Stimulated activated effector memory CD8-positive, alpha-beta T cell treated with anti-CD3 and anti-CD28 coated beads, Interleukin-12 subunit alpha, Interleukin-12 subunit beta, amount 100 ng/mL, for 72 hours (primary cell): ENCODE data around the gene CSMD2.
"Not testable (repeated sequence)": the region's sequence is repeated elsewhere in the genome, so short reads cannot be mapped to it uniquely, and the experiment has no call there.

Experiments used
- ATAC-seq: fragments of 150-1000 bp; cut with Tn5 transposase; 2 replicates; pipeline ENCODE4 v1.10.0; 2021
- DNase-seq, 2 donors: peaks; one replicate each; pipeline ENCODE4 v3.0.0; 2021 to 2022; ENCODE audit warnings: low spot score in 2 of 2
- H3K27ac Mint-ChIP-seq: one replicate; pipeline ENCODE4 v1.8.0; 2022; ENCODE audit warnings: mild to moderate bottlenecking, mixed read lengths
- H3K36me3 Mint-ChIP-seq: one replicate; pipeline ENCODE4 v1.8.0; 2022; ENCODE audit warnings: mild to moderate bottlenecking, mixed read lengths
- H3K4me1 Mint-ChIP-seq: one replicate; pipeline ENCODE4 v1.8.0; 2022; ENCODE audit warnings: mixed read lengths
- H3K4me3 Mint-ChIP-seq: one replicate; pipeline ENCODE4 v1.8.0; 2022; ENCODE audit warnings: mild to moderate bottlenecking, mixed read lengths
- H3K9me3 Mint-ChIP-seq: one replicate; pipeline ENCODE4 v1.8.0; 2022; ENCODE audit warnings: mixed read lengths

The CSMD2 gene

GRCh38 chr1:34130306-34130705 lies 34.7 kb downstream of the CSMD2 start:
- H3K36me3 Mint-ChIP-seq, result no peaks in the 10 kb centered on the region
- DNase-seq, result no peak
- H3K4me1 Mint-ChIP-seq, result no peaks in the 10 kb centered on the region

GRCh38 chr1:34129630-34130029 lies 35.4 kb downstream of the CSMD2 start:
- DNase-seq, result no peak
- Mint-ChIP-seq H3K4me3 (no peak overlapping the region), H3K27ac (no peak overlapping the region), H3K9me3 (no peaks in the 10 kb centered on the region), H3K36me3 (no peaks in the 10 kb centered on the region), H3K4me1 (no peaks in the 10 kb centered on the region)
- ATAC-seq, result no peak

More at GRCh38 chr1:34130306-34130705, 34.7 kb downstream of the CSMD2 start:
- no peak for ATAC-seq
- H3K4me3 Mint-ChIP-seq, result no peak overlapping the region
- H3K27ac Mint-ChIP-seq, result no peak overlapping the region
- H3K9me3 Mint-ChIP-seq, result no peaks in the 10 kb centered on the region

- H3K4me3 Mint-ChIP-seq, result no peak overlapping the region
- no peak overlapping the region for H3K27ac Mint-ChIP-seq
- DNase-seq, result no peak
- no peaks in the 10 kb centered on the region for H3K4me1 Mint-ChIP-seq
- no peaks in the 10 kb centered on the region for H3K9me3 Mint-ChIP-seq
- no peaks in the 10 kb centered on the region for H3K36me3 Mint-ChIP-seq
- no peak for ATAC-seq
Measured at GRCh38 chr1:34128186-34128889, 36.7 kb downstream of the CSMD2 start.

GRCh38 chr1:34127006-34128000 lies 37.7 kb downstream of the CSMD2 start:
- Mint-ChIP-seq H3K4me1 (no peaks in the 10 kb centered on the region), H3K4me3 (no peak overlapping the region), H3K27ac (no peak overlapping the region), H3K9me3 (no peaks in the 10 kb centered on the region), H3K36me3 (no peaks in the 10 kb centered on the region)
- DNase-seq, result no peak
- ATAC-seq, result no peak

DNA sequence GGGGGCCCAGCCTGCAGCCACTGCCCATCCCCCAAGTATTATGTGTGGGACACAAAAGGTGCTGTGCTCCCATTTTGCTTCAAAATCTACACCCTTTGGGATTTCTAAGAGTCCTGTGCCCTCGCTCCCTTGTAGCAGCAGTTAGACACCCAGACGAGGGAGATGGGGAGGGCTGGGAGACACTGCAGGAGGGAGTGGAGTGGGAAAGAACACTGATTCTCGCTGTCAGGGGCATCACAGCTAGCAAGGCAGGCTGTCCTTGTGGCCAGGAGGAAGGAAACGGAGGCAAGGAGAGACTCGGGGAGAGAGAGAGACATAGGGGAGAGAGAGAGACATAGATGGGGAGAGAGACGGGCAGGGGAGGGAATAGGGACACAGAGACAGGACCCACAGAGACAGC lies 38.5 kb downstream of the CSMD2 start:
- no peaks in the 10 kb centered on the region for H3K4me1 Mint-ChIP-seq
- no peak for DNase-seq
- ATAC-seq, result no peak
- no peaks in the 10 kb centered on the region for H3K9me3 Mint-ChIP-seq
- H3K4me3 Mint-ChIP-seq, result no peak overlapping the region
- no peak overlapping the region for H3K27ac Mint-ChIP-seq
- no peaks in the 10 kb centered on the region for H3K36me3 Mint-ChIP-seq

DNA sequence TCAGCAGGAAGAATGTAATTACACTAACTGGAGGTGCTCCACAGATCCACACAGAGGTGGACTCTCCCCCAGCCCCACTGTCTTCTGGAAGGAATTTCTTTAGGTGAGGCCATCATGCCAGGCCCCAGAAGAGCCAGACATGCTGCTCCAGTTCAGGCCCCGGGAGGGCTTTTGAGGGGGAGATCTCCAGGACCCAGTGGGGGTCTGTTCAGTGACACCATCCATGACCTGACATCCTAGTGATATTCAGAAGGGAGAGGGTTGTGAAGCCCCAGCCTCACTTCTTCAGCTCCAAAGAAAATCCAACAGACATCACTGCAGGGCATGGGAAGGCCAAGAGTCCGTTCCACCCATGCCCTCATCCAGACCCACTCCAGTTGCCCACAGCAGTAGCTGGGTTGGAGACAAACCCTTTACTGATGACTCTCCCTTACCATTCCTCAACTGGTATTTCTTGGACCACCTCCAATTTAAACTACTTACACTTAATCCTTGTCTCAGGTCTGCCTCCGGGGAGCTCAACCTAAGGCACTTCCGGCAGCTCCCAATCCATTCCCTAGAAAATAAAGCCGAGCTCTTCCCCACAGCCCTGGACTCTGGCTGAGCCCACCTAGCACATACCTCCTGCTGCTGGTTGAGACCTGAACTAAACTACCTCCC lies 39.2 kb downstream of the CSMD2 start:
- Mint-ChIP-seq H3K4me3 (no peak overlapping the region), H3K4me1 (no peaks in the 10 kb centered on the region), H3K36me3 (no peaks in the 10 kb centered on the region), H3K27ac (no peak overlapping the region), H3K9me3 (no peaks in the 10 kb centered on the region)
- no peak for ATAC-seq
- no peak for DNase-seq

DNA sequence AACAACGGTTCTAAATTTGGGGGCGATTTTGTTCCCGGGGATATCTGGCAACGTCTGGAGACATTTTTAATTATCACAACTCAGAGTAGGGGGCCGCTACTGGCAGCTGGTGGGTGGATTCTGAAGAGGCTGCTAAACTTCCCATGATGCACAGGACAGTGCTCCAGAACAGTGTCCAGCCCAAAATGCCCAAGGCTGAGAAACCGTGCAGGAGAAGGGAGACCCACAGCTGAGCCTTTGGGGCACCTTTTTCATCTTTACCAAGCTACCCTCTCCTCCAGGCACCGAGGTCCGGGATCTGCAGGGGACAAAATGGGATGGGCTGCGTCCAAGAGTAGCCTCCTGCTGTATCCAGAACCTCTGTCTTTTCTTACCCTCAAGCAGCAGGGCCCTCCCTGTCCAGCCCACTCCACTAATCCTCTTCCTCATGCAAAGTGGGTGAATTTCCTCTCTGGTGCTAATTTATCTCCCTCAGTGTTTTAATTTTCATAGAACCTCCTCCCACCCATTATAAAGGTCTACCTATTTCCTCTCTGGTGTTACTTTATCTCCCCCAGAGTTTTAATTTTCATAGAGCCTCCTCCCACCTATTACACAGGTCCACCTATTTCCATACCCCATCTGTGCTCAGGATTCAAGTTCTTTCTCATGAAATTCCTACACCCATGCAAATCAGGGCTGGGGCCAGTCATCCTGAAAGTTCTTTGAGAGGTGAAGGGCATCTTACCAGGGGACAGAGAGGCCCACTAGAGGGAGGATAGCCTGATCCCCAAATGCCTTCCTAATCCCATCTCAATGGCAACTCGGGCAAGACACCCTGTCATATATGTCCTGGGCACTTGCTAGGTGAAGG lies 42.7 kb downstream of the CSMD2 start:
- DNase-seq, result peak in 1 of 2 donors; percentile 7
- Mint-ChIP-seq H3K4me1 (no peaks in the 10 kb centered on the region), H3K27ac (no peak overlapping the region), H3K4me3 (no peak overlapping the region), H3K36me3 (no peaks in the 10 kb centered on the region), H3K9me3 (no peaks in the 10 kb centered on the region)
- ATAC-seq, result no peak

DNA sequence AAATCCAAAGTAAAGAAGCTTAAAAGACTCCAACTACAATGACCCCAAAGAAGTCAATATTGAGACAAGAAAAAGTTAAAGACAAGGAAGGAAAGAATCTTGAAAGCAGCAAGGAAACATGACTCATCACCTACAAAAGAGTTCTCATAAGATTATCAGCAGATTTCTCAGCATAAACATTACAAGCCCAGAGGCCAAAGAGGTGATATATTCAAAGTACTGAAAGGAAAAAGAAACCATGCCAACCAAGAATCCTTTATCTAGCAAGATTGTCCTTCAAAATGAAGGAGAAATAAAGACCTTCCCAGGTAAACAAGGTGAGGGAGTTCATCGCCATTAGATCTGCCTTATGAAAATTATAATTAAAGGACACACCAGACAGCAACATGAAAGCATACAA lies 49.8 kb downstream of the CSMD2 start:
- Mint-ChIP-seq H3K27ac (no peak overlapping the region), H3K9me3 (peaks cover 12% of the 10 kb centered on the region), H3K36me3 (no peaks in the 10 kb centered on the region), H3K4me1 (no peaks in the 10 kb centered on the region), H3K4me3 (no peak overlapping the region)
- no peak for DNase-seq
- no peak for ATAC-seq

GRCh38 chr1:34113887-34114286 lies 51.1 kb downstream of the CSMD2 start:
- DNase-seq (no peak), ATAC-seq (no peak)
- H3K27ac Mint-ChIP-seq, result no peak overlapping the region
- H3K4me1 Mint-ChIP-seq, result no peaks in the 10 kb centered on the region
- no peaks in the 10 kb centered on the region for H3K36me3 Mint-ChIP-seq
- no peak overlapping the region for H3K4me3 Mint-ChIP-seq
- peaks cover 12% of the 10 kb centered on the region for H3K9me3 Mint-ChIP-seq

DNA sequence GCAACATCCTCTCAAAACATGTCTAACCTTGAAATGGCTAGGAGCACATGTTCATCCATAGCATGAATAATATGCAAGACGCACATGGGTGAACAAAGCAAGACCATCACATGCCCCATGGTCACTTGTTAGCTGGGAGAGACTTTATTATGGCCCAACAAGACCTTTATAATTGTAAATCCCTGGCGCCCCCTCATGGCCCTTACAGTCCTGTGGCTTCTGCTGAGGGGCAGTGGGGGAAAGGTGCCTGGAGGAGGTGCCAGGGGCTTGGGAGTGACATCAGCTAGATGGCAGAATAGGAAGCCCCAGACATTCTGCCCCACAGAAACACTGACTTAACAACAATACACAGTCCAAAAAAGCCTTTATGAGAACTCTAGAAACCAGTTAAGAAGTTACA lies 51.7 kb downstream of the CSMD2 start:
- Mint-ChIP-seq H3K4me1 (no peaks in the 10 kb centered on the region), H3K4me3 (no peak overlapping the region), H3K27ac (no peak overlapping the region), H3K9me3 (peaks cover 12% of the 10 kb centered on the region), H3K36me3 (no peaks in the 10 kb centered on the region)
- DNase-seq (no peak), ATAC-seq (no peak)

GRCh38 chr1:34108711-34109110 lies 56.3 kb downstream of the CSMD2 start:
- no peak overlapping the region for H3K4me3 Mint-ChIP-seq
- H3K36me3 Mint-ChIP-seq, result no peaks in the 10 kb centered on the region
- DNase-seq (no peak), ATAC-seq (no peak)
- no peak overlapping the region for H3K27ac Mint-ChIP-seq
- H3K4me1 Mint-ChIP-seq, result no peaks in the 10 kb centered on the region
- H3K9me3 Mint-ChIP-seq, result no peaks in the 10 kb centered on the region

GRCh38 chr1:34108269-34108668 lies 56.8 kb downstream of the CSMD2 start:
- Mint-ChIP-seq H3K4me3 (no peak overlapping the region), H3K9me3 (no peaks in the 10 kb centered on the region), H3K36me3 (no peaks in the 10 kb centered on the region), H3K27ac (no peak overlapping the region), H3K4me1 (no peaks in the 10 kb centered on the region)
- DNase-seq (no peak), ATAC-seq (no peak)

GRCh38 chr1:34101151-34101550 lies 63.9 kb downstream of the CSMD2 start:
- ATAC-seq (no peak), DNase-seq (no peak)
- H3K36me3 Mint-ChIP-seq, result no peaks in the 10 kb centered on the region
- no peak overlapping the region for H3K4me3 Mint-ChIP-seq
- H3K27ac Mint-ChIP-seq, result no peak overlapping the region
- no peaks in the 10 kb centered on the region for H3K4me1 Mint-ChIP-seq
- no peaks in the 10 kb centered on the region for H3K9me3 Mint-ChIP-seq

DNA sequence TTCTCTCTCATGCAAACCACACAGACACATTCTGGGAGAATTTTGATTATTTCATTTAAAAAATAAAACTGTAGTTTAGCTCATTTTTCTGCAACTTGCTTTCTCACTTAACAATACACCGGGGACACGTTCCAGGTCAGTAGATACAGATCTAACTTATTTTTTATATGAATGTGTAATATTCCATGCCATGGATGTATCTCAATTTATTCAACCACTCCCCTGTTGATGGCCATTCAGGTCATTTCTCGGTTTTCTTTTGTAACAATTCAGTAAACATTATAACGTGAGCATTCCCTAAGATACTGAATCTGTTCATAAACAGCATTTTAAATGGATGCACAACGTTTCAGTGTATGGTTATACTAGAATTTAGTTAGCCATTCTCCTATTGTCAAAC lies 64.7 kb downstream of the CSMD2 start:
- Mint-ChIP-seq H3K27ac (no peak overlapping the region), H3K4me3 (no peak overlapping the region), H3K36me3 (no peaks in the 10 kb centered on the region), H3K4me1 (no peaks in the 10 kb centered on the region), H3K9me3 (no peaks in the 10 kb centered on the region)
- no peak for DNase-seq
- no peak for ATAC-seq

GRCh38 chr1:34092399-34092798 lies 72.6 kb downstream of the CSMD2 start:
- not testable (repeated sequence) for DNase-seq, H3K27ac Mint-ChIP-seq, H3K4me1 Mint-ChIP-seq, H3K9me3 Mint-ChIP-seq, ATAC-seq, H3K36me3 Mint-ChIP-seq, H3K4me3 Mint-ChIP-seq
